Measurements from ENCODE around the gene FAM184B. TPM values are rescaled to one million over a fixed set of nuclear protein-coding genes. Genes with fewer than 3 reads are reported as not detected.

Gene FAM184B
- total RNA-seq, 1 experiment from 2014 or later, result 0.07 TPM

DNA sequence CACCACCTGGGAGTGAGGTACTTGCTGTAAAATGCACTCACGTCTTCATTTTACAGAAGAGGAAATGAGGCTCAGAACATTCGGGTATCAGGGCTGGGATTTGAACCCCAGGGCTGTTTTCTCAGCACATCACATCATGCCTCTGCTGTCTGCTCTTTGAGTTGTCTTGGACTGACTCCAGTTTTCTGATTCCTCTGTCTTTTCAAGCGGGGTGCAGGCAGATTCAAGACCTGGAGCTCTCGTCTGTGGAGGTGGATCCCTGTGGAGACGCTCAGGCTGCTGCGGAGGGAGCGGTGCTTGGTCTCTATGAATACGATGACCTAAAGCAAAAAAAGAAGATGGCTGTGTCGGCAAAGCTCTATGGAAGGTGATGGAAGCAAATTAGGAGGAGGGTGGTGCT, 198.1 kb downstream of the FAM184B start:
- Histone ChIP-seq H3K36me3 (ENCODE audit: control insufficient read depth in 1 of 2, insufficient read depth in 2 of 2, low read length in 2 of 2) (peaks cover 25 to 57% of the 10 kb centered on the region in 2 experiments; a peak in 3 of 4 replicates), H3K9me3 (ENCODE audit: control insufficient read depth in 1 of 2, insufficient read depth in 1 of 2, low read depth in 1 of 2, low read length in 2 of 2) (no peaks in the 10 kb centered on the region), H3K27me3 (ENCODE audit: insufficient read depth, low read length) (no peaks in the 10 kb centered on the region), H2AFZ (ENCODE audit: low read depth, low read length, poor library complexity, severe bottlenecking) (no peak overlapping the region), H3K27ac (ENCODE audit: low read depth, low read length) (no peak overlapping the region), H3K4me3 (replicated peaks in 1 of 2; ENCODE audit: low read depth in 1 of 2, low read length in 2 of 2) (no peak overlapping the region), H3K9me2 (ENCODE audit: insufficient read depth) (no peaks in the 10 kb centered on the region), H3K9ac (ENCODE audit: low read length) (no peak overlapping the region), H4K20me1 (ENCODE audit: insufficient read depth) (no peaks in the 10 kb centered on the region), H3K4me2 (ENCODE audit: low read length) (no peak overlapping the region), H3K79me2 (ENCODE audit: insufficient read depth, low read length) (peaks cover 10% of the 10 kb centered on the region; the same call in 1 of the 2 replicates), H3K4me1 (ENCODE audit: control insufficient read depth in 1 of 2, insufficient read depth in 2 of 2, low read length in 2 of 2) (peaks cover 4 to 5% of the 10 kb centered on the region in 2 experiments; a peak in 2 of 4 replicates)
- DNase-seq (ENCODE audit: low read depth, low spot score), result no peak
- intact Hi-C loops (cut with micrococcal nuclease), result no loop called here
- TF ChIP-seq SP1 (IDR thresholded peaks at IDR 0.05; ENCODE audit: low read depth) (no peak), EZH2 (IDR thresholded peaks at IDR 0.05) (no peak), FOSL1 (IDR thresholded peaks at IDR 0.05; ENCODE audit: low read depth) (no peak), POLR2A (IDR thresholded peaks at IDR 0.05; ENCODE audit: borderline replicate concordance, extremely low read depth, insufficient read depth, insufficient read length) (no peak), JUND (IDR thresholded peaks at IDR 0.05) (no peak), ELF1 (IDR thresholded peaks at IDR 0.05; ENCODE audit: borderline replicate concordance, low read depth) (no peak), RAD21 (IDR thresholded peaks at IDR 0.05; ENCODE audit: low read depth) (no peak)
- TF ChIP-seq, protein P1, sequence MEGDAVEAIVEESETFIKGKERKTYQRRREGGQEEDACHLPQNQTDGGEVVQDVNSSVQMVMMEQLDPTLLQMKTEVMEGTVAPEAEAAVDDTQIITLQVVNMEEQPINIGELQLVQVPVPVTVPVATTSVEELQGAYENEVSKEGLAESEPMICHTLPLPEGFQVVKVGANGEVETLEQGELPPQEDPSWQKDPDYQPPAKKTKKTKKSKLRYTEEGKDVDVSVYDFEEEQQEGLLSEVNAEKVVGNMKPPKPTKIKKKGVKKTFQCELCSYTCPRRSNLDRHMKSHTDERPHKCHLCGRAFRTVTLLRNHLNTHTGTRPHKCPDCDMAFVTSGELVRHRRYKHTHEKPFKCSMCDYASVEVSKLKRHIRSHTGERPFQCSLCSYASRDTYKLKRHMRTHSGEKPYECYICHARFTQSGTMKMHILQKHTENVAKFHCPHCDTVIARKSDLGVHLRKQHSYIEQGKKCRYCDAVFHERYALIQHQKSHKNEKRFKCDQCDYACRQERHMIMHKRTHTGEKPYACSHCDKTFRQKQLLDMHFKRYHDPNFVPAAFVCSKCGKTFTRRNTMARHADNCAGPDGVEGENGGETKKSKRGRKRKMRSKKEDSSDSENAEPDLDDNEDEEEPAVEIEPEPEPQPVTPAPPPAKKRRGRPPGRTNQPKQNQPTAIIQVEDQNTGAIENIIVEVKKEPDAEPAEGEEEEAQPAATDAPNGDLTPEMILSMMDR (IDR thresholded peaks at IDR 0.05 in 2 of 3, conservative IDR thresholded peaks at IDR 0.05 in 1 of 3; ENCODE audit: borderline replicate concordance in 1 of 3, insufficient read depth in 1 of 3, low read depth in 2 of 3, low read length in 2 of 3), result no peak
- TF ChIP-seq, protein P2, sequence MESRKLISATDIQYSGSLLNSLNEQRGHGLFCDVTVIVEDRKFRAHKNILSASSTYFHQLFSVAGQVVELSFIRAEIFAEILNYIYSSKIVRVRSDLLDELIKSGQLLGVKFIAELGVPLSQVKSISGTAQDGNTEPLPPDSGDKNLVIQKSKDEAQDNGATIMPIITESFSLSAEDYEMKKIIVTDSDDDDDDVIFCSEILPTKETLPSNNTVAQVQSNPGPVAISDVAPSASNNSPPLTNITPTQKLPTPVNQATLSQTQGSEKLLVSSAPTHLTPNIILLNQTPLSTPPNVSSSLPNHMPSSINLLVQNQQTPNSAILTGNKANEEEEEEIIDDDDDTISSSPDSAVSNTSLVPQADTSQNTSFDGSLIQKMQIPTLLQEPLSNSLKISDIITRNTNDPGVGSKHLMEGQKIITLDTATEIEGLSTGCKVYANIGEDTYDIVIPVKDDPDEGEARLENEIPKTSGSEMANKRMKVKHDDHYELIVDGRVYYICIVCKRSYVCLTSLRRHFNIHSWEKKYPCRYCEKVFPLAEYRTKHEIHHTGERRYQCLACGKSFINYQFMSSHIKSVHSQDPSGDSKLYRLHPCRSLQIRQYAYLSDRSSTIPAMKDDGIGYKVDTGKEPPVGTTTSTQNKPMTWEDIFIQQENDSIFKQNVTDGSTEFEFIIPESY (IDR thresholded peaks at IDR 0.05; ENCODE audit: extremely low read depth, insufficient replicate concordance, low read length), result no peak
- RAD21 ChIA-PET (ENCODE audit: low non-redundant PET in 1 of 2, low total read pairs in 2 of 2, uncharacterized antibody in 2 of 2, unreplicated experiment in 2 of 2), result no interaction called here
- POLR2A ChIA-PET, result no interaction called here
- CTCF ChIA-PET, result no interaction called here
- BruUV-seq (replicated peaks), result no TSS peak
- ATAC-seq, result no peak

All from HCT116 (cell line).